GM19372 (cell line): ENCODE data around the gene PDCL2.

Experiments
- ATAC-seq: cut with Tn5 transposase; IDR thresholded peaks from one replicate; pipeline ENCODE4 v1.9.1; 2021; ENCODE audit warnings: mild to moderate bottlenecking, low read depth, moderate library complexity; ENCODE audit not compliant: unreplicated experiment

The PDCL2 gene

GRCh38 chr4:55543858-55544257 lies 48.2 kb downstream of the PDCL2 start:
- no peak for ATAC-seq

- no peak for ATAC-seq
Measured at GRCh38 chr4:55540271-55540670, 51.8 kb downstream of the PDCL2 start.

- ATAC-seq, result no peak
Measured at GRCh38 chr4:55539658-55540057, 52.4 kb downstream of the PDCL2 start.

- no peak for ATAC-seq
Measured at GRCh38 chr4:55538531-55538930, 53.5 kb downstream of the PDCL2 start.

- no peak for ATAC-seq
Measured at GRCh38 chr4:55534306-55534705, 57.7 kb downstream of the PDCL2 start.

- no peak for ATAC-seq
Measured at GRCh38 chr4:55530691-55531090, 61.4 kb downstream of the PDCL2 start.

GRCh38 chr4:55530167-55530566 lies 61.9 kb downstream of the PDCL2 start:
- no peak for ATAC-seq

GRCh38 chr4:55528491-55528890 lies 63.6 kb downstream of the PDCL2 start:
- no peak for ATAC-seq

GRCh38 chr4:55524844-55525571 lies 67.0 kb downstream of the PDCL2 start:
- ATAC-seq, result no peak

- ATAC-seq, result no peak
Measured at GRCh38 chr4:55518442-55518841, 73.6 kb downstream of the PDCL2 start.

- peak; percentile 76 for ATAC-seq
Measured at GRCh38 chr4:55517526-55518229, 74.4 kb downstream of the PDCL2 start.

- ATAC-seq, result no peak
Measured at GRCh38 chr4:55512922-55513571, 79.0 kb downstream of the PDCL2 start.

GRCh38 chr4:55512077-55512476 lies 80.0 kb downstream of the PDCL2 start:
- ATAC-seq, result no peak

- ATAC-seq, result no peak
Measured at GRCh38 chr4:55510685-55511084, 81.4 kb downstream of the PDCL2 start.

- ATAC-seq, result no peak
Measured at GRCh38 chr4:55509266-55509665, 82.8 kb downstream of the PDCL2 start.

- no peak for ATAC-seq
Measured at GRCh38 chr4:55507612-55508011, 84.4 kb downstream of the PDCL2 start.
